GM21423 (cell line): Measurements from ENCODE around the gene BPTF.
A peak's percentile ranks its signal among the peaks of the same experiment; 100 is the strongest.
"Not testable (repeated sequence)": the region's sequence is repeated elsewhere in the genome, so short reads cannot be mapped to it uniquely, and the experiment has no call there.

Experiments used
- ATAC-seq: cut with Tn5 transposase; IDR thresholded peaks from one replicate; pipeline ENCODE4 v1.9.1; 2021; ENCODE audit warnings: mild to moderate bottlenecking, moderate library complexity; ENCODE audit not compliant: unreplicated experiment

BPTF gene

DNA sequence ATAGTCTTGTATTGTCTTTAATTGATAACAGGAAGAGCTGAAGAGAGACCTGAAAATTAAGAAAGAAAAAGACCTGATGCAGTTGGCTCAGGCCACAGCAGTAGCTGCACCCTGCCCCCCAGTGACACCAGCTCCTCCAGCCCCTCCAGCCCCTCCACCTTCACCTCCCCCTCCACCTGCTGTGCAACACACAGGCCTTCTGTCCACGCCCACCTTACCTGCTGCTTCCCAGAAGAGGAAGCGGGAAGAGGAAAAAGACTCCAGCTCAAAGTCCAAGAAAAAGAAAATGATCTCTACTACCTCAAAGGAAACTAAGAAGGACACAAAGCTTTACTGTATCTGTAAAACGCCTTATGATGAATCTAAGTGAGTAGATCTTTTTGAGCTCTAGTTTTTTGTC is 134.2 kb downstream of the BPTF start:
- no peak for ATAC-seq

DNA sequence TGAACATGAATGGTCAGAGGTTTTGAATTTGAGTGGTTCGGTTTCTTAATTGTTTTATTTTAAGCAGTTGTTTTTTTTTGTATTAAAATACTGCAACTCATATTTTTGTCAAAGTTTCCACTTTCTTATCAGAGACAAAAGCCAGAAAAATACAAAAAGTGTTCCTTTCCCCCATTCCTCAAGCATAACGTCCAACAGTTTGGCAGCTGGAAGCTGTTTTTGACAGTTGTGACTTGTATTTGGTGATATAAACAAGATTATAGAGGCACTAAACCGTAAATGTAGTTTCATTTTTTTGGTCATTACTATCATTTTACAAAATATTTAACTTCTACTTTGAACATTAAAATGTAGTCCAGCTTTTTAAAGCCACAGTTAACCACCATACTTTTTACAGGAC is 135.0 kb downstream of the BPTF start:
- ATAC-seq = not testable (repeated sequence)

DNA sequence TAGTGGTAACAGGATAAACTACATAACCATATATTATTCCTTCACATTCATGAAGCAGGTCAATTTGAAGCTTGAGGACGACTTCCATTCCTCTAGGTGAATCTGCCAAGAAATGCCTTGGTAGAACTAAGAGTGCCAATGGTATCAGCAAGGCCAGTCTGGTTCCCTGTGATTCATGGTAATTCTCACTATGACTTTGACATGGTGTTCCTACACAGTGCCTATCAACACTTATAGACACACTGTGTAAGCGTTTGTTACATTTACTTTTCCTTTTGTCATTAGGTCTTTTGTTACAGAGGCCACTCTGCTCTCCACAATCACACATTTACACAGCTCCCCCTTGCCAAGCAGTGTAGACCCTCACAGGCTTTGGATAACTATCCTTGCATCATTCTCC is 136.9 kb downstream of the BPTF start:
- not testable (repeated sequence) for ATAC-seq

DNA sequence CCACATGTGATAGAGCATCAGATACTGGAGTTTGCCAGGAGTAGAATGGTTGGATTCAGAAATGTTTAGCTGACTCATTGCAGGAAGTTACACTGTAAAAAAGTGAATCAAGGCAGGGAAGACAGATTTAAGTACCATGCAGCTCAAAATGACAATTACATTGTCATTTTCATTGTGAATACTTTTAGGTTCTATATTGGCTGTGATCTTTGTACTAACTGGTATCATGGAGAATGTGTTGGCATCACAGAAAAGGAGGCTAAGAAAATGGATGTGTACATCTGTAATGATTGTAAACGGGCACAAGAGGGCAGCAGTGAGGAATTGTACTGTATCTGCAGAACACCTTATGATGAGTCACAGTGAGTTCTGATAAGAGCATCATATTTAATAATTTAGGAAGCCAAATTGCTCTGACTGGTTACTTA is 137.9 kb downstream of the BPTF start:
- not testable (repeated sequence) for ATAC-seq

DNA sequence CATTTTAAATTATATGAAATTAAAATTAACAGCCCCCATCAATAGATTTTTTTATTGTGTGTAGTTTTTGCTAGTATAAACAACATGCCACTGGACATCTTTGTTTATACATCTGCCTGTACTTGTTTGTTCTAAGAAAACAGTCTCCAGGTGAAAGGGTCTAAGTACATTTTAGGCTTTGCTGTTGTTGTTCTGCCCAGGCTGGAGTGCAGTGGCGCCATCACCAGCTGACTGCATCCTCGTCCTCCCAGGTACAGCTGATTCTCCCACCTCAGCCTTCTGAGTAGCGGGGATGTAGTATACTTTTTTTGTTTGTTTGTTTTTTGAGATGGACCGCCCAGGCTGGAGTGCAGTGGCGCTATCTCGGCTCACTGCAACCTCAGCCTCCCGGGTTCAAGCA is 145.5 kb downstream of the BPTF start:
- no peak for ATAC-seq

DNA sequence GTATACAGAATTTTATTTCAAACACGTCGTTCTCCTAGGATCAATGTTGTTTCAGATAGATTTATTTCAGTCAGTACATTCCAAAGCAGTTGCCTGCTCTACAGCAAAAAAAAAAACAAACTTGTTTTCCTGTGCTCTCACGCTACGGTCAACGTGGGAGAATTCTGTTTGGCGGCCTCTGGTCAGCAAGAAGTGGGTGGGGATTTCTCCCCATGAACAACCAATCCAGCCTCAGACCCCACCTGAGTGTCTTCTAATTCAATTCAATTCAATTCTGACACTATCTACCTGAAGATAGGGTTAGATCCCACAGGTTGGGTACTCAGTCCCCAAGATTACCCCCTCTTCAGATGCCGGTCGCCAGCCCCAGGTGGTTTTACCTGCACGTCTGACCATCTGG is 148.9 kb downstream of the BPTF start:
- ATAC-seq = no peak

DNA sequence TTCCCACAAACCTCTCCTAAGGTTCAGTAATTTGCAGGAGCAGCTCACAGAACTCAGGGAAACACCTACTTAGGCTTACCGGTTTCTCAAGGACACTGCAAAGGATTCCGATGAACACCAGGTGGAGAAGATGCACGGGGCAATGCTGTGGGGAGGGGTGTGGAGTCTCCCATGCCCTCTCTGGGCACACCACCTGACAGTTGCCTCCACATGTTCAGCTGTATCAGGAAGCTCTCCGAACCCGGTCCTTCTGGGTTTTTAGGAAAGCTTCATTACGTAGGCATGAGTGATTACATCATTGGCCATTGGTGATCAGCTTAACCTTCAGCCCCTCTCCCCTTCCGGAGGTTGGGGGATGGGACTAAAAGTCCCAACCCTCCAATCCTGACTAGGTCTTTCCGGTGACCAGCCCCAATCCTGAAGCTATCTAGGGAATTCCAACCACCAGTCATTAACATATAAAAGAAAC is 149.3 kb downstream of the BPTF start:
- no peak for ATAC-seq

DNA sequence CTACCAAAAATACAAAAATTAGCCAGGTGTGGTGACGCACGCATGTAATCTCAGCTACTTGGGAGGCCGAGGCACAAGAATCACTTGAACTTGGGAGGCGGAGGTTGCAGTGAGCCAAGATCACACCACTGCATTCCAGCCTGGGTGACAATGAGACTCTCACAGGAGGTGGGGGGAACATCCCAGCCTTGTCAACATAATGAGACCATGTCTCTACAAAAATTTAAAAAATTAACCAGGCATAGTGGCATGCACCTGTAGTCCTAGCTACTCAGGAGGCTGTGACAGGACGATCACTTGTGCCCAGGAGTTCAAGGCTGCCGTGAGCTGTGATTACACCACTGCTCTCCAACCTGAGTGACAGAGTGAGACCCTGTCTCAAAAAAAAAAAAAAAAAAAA is 151.0 kb downstream of the BPTF start:
- ATAC-seq = not testable (repeated sequence)

DNA sequence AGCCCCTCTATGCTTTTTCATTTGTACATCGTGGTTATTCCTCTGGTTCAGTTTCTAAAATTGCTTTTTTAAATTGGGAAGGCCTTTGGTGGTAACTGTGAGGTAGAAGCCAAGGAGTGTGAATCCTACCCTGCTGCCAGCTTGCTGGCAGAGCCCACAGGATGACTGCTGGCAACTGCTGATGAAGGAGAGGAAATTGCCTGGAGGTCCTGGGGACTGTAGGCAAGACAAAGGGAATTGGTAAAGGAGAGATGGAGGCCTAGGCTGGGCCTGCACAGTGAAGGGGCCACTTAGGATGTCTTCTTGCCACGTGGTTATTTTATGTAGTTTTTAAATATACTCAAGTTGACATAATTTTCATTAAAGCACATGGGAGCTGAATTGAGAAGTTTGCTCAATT is 155.2 kb downstream of the BPTF start:
- ATAC-seq = no peak

DNA sequence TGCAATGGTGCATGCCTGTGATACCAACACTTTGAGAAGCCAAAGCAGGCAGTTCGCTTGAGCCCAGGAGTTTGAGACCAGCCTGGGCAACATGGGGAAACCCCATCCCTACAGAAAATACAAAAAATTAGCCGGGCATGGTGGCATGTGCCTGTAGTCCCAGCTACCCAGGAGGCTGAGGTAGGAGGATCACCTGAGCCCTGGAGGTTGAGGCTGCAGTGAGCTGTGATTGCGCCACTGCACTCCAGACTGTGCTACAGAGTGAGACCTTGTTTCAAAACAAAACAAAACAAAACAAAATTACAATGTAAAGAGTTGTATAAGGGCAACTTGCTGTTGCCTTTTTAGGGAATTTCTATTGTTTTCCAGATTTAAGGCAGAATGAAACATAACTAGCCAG is 155.6 kb downstream of the BPTF start:
- not testable (repeated sequence) for ATAC-seq

DNA sequence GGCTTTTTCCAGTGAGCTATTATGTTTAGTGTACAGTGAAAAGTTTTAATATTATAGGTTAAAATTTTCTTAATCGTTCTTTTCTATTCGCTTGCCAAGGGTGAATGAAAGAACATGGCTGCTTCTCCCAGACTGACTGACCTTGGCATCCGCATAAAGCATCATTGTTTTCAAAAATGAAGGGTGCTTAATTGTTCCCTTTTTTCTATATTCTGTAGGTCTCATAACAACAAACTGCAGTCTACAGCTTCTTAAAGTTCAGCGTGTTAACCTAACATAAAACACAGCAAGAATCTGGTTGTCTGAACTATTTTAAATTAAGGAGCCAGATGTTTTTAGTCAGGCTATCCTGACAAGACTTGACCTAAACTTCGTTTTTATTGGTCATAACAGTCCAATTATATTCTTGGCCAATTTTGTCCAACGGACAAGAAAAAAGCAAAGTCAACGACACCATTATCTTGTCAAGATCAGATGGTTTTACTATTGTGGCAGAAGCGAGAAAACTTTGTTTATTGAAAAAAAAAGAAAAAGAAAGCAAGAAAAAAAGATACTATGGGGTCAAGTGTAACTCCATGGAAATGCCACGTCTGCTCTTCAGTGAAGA is 156.8 kb downstream of the BPTF start:
- ATAC-seq = no peak

DNA sequence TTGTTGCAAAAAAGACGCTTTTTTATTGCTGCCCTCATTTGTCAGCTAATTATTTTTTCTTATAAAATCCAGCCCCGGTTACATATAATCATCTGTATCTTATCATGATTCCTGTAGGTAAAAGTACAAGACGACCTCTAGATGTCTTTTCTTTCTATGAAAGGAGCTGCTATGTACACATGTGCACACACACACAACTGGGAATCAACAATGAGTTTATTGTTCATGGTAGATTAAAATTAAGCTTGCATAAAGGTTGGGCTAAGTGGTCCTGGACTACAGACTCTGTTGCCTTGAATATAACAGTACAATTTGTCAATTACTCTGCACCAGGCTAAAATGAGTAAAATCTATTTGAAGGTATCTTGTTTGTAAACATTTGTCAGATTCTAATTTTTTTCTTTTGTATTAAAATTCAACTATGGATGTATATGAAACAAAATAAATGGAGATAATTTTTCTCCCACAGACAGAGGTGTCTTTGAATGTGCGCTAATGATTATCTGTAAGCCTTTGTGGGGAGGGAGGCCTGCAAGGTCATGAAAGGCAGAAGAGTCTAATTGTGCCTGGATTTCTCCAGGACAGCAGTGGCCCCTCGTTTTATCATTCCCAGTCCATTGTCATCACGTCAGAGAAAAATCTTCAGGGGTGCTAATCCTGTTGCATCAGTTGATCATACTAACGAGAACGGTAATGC is 157.5 kb downstream of the BPTF start:
- ATAC-seq = no peak

DNA sequence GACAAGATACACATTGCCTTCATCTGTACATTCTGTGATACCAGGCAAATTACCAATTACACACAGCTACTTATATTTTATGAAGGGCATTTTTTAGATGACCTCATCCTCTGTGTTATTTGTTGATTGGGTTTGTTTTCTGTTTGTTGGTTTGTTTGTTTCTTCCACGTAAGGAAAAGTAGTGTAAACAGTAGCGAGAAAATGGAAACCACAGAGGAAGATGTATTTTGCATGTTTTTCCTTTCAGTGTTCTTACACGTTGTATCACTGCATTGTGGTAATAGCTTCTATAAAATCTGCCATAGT is 158.0 kb downstream of the BPTF start:
- no peak for ATAC-seq

DNA sequence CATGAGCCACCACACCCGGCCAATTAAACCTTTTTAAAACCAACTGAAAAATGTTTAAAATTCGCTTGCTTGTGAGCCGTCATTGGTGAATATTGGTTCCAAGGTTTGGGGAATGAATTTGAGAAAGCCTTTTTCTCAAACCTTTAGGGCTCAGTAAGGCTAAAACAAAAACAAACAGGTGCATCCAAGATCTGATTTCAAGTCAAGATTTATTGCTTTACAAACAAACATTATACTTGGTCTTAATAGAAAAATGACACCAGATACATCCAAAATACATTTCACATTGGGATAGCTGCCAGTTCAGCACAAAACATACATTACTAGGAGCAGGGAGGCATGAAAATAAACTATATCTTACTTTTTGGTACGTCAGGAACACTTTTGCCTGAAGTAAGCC is 165.6 kb downstream of the BPTF start:
- no peak for ATAC-seq

DNA sequence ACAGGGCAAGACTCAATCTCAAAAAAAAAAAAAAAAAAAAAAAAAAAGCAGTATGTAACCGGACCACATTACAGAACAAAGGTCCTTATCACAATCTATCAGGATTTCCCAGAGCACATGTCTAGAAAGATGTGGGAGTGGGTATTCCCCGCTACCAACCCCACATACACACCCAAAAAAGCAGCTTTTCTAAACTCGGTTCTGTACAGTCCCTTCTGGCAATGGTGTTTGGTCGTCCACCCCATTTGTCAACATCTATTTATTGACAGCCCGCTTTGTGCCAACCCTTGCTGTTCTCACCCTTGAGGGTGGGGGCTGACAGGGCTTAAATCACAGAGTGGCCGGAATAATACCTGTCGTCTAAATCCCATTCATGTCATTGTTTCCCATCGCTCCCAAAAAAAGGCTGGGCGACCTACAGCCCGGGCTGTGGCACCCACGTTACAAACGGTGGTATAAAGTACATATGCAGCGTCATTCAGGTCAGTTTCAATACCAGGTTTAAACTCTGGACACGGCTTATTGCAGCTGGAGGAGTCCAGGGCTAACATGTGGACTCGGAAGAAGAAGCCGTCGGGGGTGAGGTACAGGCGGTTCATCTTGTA is 167.3 kb downstream of the BPTF start:
- ATAC-seq = no peak

DNA sequence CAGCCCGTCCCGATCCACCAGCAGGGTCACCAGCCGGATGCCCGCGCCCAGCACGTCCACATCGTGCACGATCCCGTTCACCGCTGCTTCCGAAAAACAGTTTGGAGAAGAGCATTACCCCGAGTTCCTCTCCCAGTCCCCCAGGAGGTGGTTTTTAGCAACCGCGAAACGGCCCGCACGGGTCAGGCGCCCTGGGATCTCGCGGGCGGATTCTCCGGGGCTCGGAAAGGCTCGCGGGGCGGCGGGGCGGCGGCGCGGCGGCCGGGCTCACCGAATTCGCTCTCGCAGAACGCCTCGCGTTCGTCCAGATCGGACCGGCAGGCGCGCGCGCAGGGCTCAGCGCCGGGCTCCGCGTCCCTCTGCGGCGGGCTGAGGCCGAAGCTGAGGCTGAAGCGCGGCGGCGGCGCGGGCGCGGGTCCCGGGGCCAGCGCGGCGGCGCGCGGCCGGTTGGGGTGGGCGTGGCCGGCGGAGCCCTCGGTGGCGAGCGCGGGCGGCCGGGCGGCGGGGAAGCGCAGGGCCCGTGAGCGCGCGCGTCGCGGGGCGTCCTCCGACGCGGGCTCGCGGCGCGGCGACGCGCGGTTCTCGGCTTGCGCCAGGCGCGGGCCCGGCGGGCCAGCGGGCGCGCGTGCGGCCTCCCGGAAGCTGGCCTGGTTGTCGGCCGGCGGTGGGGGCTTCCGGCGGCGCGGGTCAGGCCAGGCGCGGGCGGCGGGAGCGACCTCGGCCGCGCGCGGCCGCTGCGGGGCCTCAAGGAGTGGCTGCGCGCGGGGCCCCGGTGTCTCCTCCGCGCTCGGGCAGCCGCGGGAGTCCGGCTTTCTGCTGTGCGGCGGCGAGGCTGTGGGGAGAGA is 168.1 kb downstream of the BPTF start:
- peak; percentile 76 for ATAC-seq

DNA sequence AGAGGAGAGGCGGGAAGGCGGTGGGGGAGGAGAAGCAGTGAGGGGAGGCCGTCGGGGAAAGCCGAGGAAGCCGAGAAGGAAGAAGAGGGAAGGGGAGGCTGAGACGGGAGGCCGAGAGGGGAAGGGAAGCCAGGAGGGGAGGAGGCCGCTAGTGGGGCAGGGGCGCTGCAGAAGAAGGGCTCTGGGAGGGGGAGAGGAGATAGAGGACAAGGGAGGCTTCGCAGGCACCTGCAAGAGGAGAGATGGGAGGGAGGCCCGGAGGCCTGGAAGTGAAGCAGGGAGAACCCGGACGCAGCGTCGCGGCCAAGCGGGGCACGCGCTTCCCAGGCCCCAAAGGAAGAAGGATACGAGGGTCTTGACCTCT is 168.7 kb downstream of the BPTF start:
- ATAC-seq = no peak

DNA sequence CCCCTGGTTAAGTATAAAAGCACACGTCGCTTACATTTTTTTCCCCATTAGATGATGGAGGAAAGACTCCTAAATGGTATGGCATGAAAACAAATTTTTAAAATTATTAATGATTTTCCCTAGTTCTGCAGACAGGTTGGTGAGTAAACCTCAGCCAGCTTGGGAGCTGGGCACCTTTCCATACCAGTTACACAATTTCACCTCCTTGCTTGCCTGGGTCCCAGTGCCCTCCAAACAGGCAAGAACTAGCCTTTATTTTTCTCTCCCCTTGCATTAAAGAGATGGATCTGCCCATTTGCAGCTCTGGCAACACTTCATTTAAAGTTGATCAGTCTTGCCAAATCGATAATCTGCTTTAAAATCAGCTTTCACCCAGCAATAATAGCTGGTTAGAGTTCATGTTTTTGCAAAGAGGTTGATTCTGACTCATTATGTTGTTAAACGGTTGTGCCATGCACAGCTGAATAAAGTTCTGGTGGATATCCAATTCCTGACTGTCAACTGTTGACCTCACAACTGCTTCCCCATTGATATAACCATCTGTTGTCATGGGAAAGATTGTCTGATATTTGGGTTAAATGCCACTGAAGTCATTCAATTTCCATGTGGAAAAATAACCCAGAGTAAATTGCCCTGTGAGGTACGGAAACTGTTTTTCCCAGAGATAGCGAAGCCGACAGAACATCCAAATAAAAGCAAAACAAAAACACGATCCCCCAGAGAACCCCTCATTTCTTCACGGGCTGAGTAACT is 169.7 kb downstream of the BPTF start:
- ATAC-seq = no peak

DNA sequence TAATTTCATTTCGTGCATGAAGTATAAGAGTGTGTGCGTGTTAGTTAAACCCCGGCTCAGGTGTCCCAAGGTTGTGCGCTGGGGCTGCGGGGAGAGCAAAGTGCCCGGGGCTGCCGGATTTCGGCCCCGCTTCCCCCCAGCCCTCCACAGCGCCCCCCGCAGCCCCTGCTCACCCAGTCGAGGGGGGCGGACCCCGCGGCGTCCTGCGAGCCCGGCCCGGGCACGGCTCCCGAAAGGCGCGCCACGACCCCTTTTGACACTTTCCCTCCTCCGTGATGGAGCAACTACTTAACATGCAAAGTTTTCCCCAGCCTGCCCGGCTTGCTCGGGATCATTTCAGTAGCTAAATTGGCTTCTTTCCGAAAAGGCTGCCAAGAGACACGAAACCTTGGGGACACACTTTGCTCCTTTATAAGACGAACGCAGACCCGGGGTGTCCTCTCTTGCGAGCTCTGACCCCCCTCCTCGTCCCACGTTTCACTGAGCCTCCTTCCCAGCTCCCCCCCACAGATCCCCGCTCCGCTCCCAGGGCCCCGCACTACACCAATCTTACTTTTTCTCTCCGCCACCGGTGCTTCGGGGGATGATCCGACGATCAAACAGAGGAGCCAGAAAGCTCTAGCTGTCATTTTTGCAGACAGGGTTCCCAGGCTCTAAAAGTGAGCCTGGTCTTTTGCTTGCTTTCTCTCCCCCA is 170.4 kb downstream of the BPTF start:
- ATAC-seq = no peak
